Anterior cingulate cortex (tissue), 58 donors: ENCODE results near the gene SLC35F3.

Source experiments
- DNase-seq, 58 donors: peaks; one replicate each; lab custom pipeline; 2025; lab: John Stamatoyannopoulos, UW

SLC35F3 gene

GRCh38 chr1:233909195-233909594 is 4.7 kb downstream of the SLC35F3 start:
- DNase-seq, result no peak

GRCh38 chr1:233912447-233912846 is 8.0 kb downstream of the SLC35F3 start:
- no peak for DNase-seq

- DNase-seq, result no peak
These were observed 8.4 kb downstream of the SLC35F3 start for GRCh38 chr1:233912909-233913308.

GRCh38 chr1:233916706-233917105 is 12.2 kb downstream of the SLC35F3 start:
- no peak for DNase-seq

- no peak for DNase-seq
These were observed 15.3 kb downstream of the SLC35F3 start for GRCh38 chr1:233919786-233920185.

- no peak for DNase-seq
These were observed 23.6 kb downstream of the SLC35F3 start for GRCh38 chr1:233928123-233928522.

GRCh38 chr1:233933339-233933738 is 28.9 kb downstream of the SLC35F3 start:
- DNase-seq, result no peak

GRCh38 chr1:233935297-233935868 is 30.9 kb downstream of the SLC35F3 start:
- DNase-seq, result no peak

- DNase-seq, result no peak
These were observed 31.9 kb downstream of the SLC35F3 start for GRCh38 chr1:233936422-233936821.

- no peak for DNase-seq
These were observed 32.4 kb downstream of the SLC35F3 start for GRCh38 chr1:233936842-233937241.

GRCh38 chr1:233938476-233938875 is 34.0 kb downstream of the SLC35F3 start:
- no peak for DNase-seq

GRCh38 chr1:233939451-233939850 is 35.0 kb downstream of the SLC35F3 start:
- DNase-seq, result no peak

GRCh38 chr1:233940908-233941307 is 36.4 kb downstream of the SLC35F3 start:
- DNase-seq, result no peak

GRCh38 chr1:233944601-233945000 is 40.1 kb downstream of the SLC35F3 start:
- DNase-seq, result no peak

- no peak for DNase-seq
These were observed 41.1 kb downstream of the SLC35F3 start for GRCh38 chr1:233945573-233945972.

GRCh38 chr1:233945979-233946378 is 41.5 kb downstream of the SLC35F3 start:
- DNase-seq, result no peak

- DNase-seq, result no peak
These were observed 42.2 kb downstream of the SLC35F3 start for GRCh38 chr1:233946724-233947123.

- DNase-seq, result no peak
These were observed 47.3 kb downstream of the SLC35F3 start for GRCh38 chr1:233951804-233952203.

GRCh38 chr1:233957691-233958090 is 53.2 kb downstream of the SLC35F3 start:
- no peak for DNase-seq

- DNase-seq, result no peak
These were observed 54.6 kb downstream of the SLC35F3 start for GRCh38 chr1:233959102-233959501.

- no peak for DNase-seq
These were observed 55.5 kb downstream of the SLC35F3 start for GRCh38 chr1:233959971-233960370.

GRCh38 chr1:233960386-233960785 is 55.9 kb downstream of the SLC35F3 start:
- no peak for DNase-seq

- no peak for DNase-seq
These were observed 58.4 kb downstream of the SLC35F3 start for GRCh38 chr1:233962878-233963277.
